HG03108 (cell line): Measurements from ENCODE around the gene EML4.

Experiments used
- ATAC-seq: cut with Tn5 transposase; IDR thresholded peaks from one replicate; pipeline ENCODE4 v1.9.1; 2021; ENCODE audit warnings: moderate library complexity; ENCODE audit not compliant: unreplicated experiment

The EML4 gene

GRCh38 chr2:42296226-42296625, 127.1 kb downstream of the EML4 start:
- peak; percentile 76 for ATAC-seq

GRCh38 chr2:42297322-42297936, 128.3 kb downstream of the EML4 start:
- ATAC-seq = no peak

DNA sequence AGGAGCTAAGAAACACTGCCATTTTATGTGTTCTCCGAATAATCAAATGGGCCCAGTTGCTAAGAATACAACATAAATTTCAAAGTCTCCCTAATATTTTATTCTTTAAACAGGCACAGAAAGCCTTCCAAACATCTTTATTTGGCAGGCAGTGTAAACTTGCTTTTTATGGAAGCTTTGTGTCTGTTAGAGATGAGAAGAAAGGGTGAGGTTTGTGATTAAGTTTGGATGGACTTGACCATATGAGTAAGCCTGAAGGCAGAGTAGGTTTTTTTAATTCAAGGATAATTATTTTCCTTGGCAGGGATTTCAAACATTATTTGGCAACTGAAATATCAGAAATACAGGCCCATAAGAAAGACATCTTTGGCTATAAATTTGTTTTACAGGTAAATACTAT, 129.0 kb downstream of the EML4 start:
- ATAC-seq = no peak

- no peak for ATAC-seq
Measured at GRCh38 chr2:42298996-42299754, 130.0 kb downstream of the EML4 start.

DNA sequence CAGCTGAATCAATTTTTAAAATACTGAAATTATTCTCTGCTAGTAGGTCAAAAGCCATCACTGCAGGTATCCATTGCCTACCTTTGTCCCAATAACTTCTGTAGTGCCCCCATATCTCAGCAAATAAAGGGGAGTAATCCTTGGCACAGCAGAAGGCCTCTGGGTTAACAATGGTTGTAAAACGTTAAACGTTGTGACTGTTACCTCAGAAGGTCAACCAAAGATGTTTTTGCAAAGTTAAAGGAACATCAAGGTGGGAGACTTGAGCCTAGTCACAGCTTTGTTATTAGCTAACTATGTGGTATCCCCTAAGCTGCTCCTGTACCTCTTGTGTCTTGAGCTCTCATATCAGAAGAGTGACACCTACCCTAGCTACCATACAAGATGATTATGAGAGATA, 131.4 kb downstream of the EML4 start:
- ATAC-seq = no peak

GRCh38 chr2:42303252-42303651, 134.1 kb downstream of the EML4 start:
- ATAC-seq = no peak

DNA sequence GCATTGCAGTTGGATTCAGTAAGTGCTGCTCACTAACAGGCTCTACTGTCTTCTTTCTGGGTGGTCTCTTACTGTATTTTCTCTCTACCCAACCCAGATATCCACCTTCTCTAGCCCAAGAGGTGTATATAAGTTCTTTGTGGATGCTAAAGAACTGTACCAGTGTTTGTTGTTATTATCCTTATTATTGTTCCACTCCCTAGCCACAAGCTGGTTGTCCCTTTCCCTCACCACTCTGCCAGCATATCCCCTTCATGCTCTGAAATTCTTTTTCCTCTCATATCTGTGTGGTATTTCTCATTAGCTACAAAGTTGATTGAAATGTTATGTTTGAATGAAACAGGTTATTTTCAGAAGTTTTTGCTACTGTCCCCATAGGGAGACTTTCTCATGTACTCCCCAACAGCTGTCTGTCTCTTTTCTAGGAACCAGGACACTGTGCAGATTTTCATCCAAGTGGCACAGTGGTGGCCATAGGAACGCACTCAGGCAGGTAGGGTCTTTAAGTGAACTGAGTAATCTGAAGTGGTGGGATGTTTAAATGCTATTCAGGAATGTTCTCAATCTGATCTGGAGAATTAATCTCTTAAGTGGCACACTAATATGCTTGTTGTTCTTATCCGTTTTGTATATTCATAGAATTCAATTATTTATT, 135.0 kb downstream of the EML4 start:
- ATAC-seq = no peak

DNA sequence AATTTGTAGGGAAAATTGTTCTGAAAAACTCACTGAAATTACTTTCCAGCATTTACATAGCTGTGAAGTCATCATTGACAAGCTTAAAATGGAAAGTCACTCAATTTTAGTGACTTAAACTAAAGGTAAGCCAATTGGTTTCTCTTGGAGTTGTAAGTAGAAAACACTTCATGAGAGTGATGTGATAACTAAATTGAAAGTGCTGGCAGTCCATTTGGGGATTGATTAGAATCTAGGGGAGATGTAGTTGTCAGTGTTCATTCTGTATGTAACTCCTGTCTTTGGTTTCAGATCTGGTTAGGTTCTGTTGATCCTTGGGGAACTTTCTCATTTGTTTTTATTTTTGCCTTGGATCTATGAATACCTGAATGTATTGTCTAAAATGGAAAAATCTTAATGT, 138.0 kb downstream of the EML4 start:
- ATAC-seq = no peak

- ATAC-seq = no peak
Measured at GRCh38 chr2:42309366-42309765, 140.2 kb downstream of the EML4 start.

DNA sequence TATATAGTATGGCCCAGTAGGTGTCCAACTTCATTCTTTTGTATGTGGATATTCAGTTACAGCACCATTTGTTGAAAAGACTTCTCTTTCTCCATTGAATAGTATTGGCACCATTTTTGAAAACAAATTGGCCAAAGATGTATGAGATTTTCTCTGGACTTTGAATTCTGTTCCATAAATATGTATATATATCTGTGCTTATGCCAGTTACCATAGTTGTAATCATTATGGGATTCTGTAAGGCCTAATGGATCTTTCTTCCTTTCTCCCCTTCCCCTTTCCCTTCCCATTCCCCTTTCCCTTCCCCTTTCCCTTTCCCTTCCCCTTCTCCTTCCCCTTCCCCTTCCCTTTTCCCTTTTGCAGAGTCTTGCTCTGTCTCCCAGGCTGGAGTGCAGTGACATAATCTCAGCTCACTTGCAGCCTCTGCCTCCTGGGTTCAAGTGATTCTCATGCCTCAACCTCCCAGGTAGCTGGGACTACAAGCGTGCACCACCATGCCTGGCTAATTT, 140.9 kb downstream of the EML4 start:
- no peak for ATAC-seq

GRCh38 chr2:42312106-42312505, 143.0 kb downstream of the EML4 start:
- ATAC-seq = no peak

GRCh38 chr2:42314892-42315468, 145.8 kb downstream of the EML4 start:
- no peak for ATAC-seq

DNA sequence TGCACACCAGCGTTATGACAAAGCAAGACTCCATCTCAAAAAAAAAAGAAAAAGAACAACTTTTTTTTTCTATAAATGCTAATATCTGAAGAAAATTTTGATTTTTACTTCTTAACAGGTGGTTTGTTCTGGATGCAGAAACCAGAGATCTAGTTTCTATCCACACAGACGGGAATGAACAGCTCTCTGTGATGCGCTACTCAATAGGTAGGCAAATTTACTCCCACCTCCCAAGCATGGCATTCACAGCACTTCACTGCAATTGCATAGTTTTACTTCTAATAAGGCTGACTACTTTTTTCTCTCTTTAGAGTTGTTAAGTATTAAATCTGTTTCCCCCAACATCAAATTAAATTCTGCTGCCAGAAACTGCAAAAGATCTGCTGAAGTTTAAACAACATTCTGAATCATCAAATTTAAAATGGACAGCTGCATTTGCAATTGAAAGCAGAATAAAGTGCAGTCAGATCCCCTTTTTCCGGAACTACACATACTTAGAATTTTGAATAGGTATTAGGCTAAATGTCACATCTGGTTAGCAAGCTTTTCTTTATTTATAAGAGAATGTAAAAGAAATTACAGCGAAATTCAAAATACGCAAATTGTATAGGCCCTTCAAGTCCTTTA, 146.8 kb downstream of the EML4 start:
- ATAC-seq = no peak

DNA sequence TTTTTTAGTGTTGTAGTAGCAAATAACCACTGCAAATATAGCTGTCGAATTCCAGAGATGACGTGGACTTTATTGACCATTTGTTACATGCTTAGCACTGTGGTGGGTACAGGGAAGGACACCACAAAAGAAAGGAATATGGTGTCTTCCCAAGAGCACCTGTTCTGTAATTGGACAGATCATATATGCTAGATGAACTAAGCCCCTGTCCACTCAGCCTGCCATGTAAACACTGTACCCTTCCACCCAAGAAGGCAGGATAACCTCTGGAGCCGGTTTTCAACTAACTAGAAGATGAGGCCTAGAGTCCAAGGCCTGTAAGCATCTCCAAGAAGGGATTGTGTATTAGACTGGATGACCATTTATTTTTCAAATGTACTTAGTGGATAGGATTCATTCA, 147.8 kb downstream of the EML4 start:
- ATAC-seq = no peak

- no peak for ATAC-seq
Measured at GRCh38 chr2:42317486-42317885, 148.3 kb downstream of the EML4 start.

DNA sequence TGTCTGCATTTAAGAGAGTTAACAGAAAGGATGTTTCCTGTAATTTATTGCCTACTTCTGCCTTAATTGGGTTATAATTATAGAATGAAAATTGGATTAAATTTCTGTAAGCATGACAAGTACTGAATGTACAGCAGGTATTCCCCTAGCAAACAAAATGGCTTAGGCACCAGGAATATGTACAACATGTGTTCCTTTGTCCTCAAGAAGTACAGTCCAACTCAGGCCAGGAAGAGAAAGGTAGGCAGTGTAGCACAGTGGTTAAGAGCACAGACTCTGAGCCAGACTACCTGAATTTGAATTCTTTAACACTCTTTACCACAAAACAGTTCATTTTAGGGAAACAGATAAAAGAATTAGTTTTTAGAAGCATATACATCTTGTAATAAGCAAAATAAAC, 148.8 kb downstream of the EML4 start:
- no peak for ATAC-seq

GRCh38 chr2:42319265-42319664, 150.1 kb downstream of the EML4 start:
- ATAC-seq = no peak

DNA sequence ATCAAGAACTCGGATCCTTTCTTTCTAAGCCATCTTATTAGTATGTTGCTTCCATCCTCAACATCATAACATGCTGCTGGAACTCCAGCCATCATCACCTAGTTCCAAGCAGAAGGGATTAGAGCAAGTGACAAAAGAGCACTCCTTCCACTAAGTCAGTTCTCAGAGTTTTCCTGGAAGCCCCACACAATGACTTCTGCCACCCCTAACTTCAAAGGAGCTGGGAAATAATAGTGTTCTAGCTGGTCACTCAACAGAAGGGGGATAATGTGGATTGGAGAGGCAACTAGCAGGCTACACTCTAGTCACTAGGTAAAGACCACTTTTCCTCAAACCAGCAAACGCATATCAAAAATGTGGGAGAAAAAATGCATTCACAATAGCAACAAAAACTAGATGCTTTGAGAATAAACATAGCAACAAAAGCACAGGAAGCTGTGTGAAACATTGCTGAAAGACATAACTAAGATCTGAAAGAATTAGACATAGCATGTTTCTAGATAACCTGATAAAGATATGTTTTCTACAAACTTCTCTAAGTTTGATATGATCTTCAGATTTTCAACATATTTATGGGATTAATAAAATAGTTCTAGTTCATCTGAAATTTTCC, 152.4 kb downstream of the EML4 start:
- no peak for ATAC-seq

GRCh38 chr2:42324244-42324643, 155.1 kb downstream of the EML4 start:
- no peak for ATAC-seq

DNA sequence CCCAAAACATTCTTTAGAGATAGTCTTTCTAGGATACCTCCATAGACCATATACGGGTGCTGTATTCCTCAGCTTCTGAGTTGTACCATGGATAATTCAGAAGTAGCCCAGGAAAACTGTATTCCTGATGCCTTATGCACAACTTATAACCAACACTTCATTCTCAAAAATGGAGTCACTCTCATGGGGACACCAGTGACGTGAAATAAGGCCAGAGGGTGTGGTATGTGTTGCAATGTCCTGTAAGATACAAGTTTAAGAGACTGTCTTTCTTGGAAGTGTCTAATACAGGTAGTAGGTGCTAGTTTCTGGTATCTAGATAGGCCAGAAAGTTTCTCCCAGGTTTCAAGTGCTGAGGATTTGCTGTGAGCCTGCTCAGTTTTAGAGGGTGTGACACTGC, 155.8 kb downstream of the EML4 start:
- no peak for ATAC-seq

DNA sequence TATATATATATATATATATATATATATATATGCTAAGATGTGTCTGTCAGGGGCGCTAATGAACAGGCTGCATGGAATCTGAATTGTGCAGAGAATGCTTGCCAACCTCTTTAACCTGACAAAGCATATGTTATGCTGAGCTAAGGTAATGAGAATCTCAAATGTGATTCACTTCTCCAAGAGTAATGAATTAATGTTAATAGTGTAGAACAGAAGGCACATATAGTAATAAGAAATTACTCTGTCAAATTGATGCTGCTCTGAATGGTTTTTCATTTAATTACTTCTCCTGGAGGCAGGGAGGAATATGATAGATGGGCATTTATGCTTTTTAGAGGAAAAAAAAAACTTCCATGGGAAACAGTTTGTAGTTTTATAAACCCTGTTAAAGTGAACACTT, 156.5 kb downstream of the EML4 start:
- no peak for ATAC-seq
